ENCODE measurements around the gene CCDC71L.

CCDC71L gene

GRCh38 chr7:106623315-106623660, 37.7 kb downstream of the CCDC71L start:
- no peak for ATAC-seq

GRCh38 chr7:106622654-106623314, 38.2 kb downstream of the CCDC71L start:
- ATAC-seq = no peak

GRCh38 chr7:106621393-106622132, 39.4 kb downstream of the CCDC71L start:
- ATAC-seq = no peak

GRCh38 chr7:106620676-106621075, 40.3 kb downstream of the CCDC71L start:
- no peak for ATAC-seq

- no peak for ATAC-seq
Measured at GRCh38 chr7:106620034-106620433, 40.9 kb downstream of the CCDC71L start.

GRCh38 chr7:106619213-106619612, 41.7 kb downstream of the CCDC71L start:
- ATAC-seq = no peak

GRCh38 chr7:106618480-106618879, 42.5 kb downstream of the CCDC71L start:
- ATAC-seq = no peak

- no peak for ATAC-seq
Measured at GRCh38 chr7:106617860-106618259, 43.1 kb downstream of the CCDC71L start.

GRCh38 chr7:106616708-106617051, 44.3 kb downstream of the CCDC71L start:
- no peak for ATAC-seq

GRCh38 chr7:106615808-106616707, 44.9 kb downstream of the CCDC71L start:
- no peak for ATAC-seq

GRCh38 chr7:106614751-106615150, 46.2 kb downstream of the CCDC71L start:
- no peak for ATAC-seq

GRCh38 chr7:106613848-106614560, 47.0 kb downstream of the CCDC71L start:
- ATAC-seq = no peak

- ATAC-seq = no peak
Measured at GRCh38 chr7:106613279-106613678, 47.7 kb downstream of the CCDC71L start.

- ATAC-seq = no peak
Measured at GRCh38 chr7:106612432-106612831, 48.5 kb downstream of the CCDC71L start.

- ATAC-seq = no peak
Measured at GRCh38 chr7:106611911-106612310, 49.0 kb downstream of the CCDC71L start.

GRCh38 chr7:106610996-106611886, 49.7 kb downstream of the CCDC71L start:
- ATAC-seq = no peak

- no peak for ATAC-seq
Measured at GRCh38 chr7:106609416-106609815, 51.5 kb downstream of the CCDC71L start.

GRCh38 chr7:106608661-106609060, 52.3 kb downstream of the CCDC71L start:
- ATAC-seq = no peak

Measured in activated CD4-positive, CD25-positive, alpha-beta regulatory T cell treated with anti-CD3 and anti-CD28 coated beads, Interleukin-2, amount 50 U/mL, for 24 hours (primary cell).